Measurements from ENCODE around the gene AP1S1.

GRCh38 chr7:101116898-101117297 lies 37.4 kb upstream of the AP1S1 start:
- TF ChIP-seq GATA3 (IDR thresholded peaks at IDR 0.05; ENCODE audit: low read depth, low read length) (no peak), GATA2 (IDR thresholded peaks at IDR 0.05; ENCODE audit: low read depth, low read length) (no peak)
